Astrocyte of the spinal cord (primary cell): ENCODE results near the gene SWAP70.
A peak's percentile ranks its signal among the peaks of the same experiment; 100 is the strongest.
"Not testable (repeated sequence)": the region's sequence is repeated elsewhere in the genome, so short reads cannot be mapped to it uniquely, and the experiment has no call there.

Experiments
- DNase-seq: peaks from one replicate; pipeline ENCODE4 v3.0.0; 2011; ENCODE audit warnings: low read depth, low spot score
- H3K4me3 ChIP-seq: 2 replicates; pipeline ENCODE4 v1.5.1; 2011; ENCODE audit warnings: low read depth, mild to moderate bottlenecking, low read length, moderate library complexity
- in situ Hi-C: cut with HindIII; loops from 2 replicates; pipeline ENCODE4 v1.10.0; 2017; ENCODE audit warnings: low sequenced_read_pairs
- TF ChIP-seq, protein P1 (sequence below): IDR thresholded peaks from 2 replicates; pipeline ENCODE4 v1.5.1; 2012; ENCODE audit warnings: low read depth, mild to moderate bottlenecking, low read length, inconsistent platforms

The SWAP70 gene

DNA sequence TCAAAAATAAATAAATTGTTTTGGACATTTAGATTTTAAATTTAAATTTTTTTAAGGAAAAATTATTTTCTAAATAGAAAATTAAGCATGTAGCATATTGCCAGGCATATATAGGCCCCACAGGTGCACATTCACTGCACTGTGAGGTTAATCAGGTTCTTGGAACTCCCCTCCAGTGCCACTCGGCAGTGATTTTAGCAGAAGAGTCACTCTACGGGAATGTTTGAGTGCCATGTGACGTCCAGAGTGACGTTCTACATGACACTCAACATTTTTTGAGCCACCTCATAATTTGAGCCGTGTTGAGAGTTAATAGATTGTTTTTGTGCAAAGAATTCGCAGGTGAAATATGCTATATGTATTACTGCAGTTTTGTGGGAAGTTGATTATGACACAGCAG lies 77.4 kb downstream of the SWAP70 start:
- in situ Hi-C loops, result no loop called here
- H3K4me3 ChIP-seq, result no peak overlapping the region
- DNase-seq, result no peak
- TF ChIP-seq, protein P1, sequence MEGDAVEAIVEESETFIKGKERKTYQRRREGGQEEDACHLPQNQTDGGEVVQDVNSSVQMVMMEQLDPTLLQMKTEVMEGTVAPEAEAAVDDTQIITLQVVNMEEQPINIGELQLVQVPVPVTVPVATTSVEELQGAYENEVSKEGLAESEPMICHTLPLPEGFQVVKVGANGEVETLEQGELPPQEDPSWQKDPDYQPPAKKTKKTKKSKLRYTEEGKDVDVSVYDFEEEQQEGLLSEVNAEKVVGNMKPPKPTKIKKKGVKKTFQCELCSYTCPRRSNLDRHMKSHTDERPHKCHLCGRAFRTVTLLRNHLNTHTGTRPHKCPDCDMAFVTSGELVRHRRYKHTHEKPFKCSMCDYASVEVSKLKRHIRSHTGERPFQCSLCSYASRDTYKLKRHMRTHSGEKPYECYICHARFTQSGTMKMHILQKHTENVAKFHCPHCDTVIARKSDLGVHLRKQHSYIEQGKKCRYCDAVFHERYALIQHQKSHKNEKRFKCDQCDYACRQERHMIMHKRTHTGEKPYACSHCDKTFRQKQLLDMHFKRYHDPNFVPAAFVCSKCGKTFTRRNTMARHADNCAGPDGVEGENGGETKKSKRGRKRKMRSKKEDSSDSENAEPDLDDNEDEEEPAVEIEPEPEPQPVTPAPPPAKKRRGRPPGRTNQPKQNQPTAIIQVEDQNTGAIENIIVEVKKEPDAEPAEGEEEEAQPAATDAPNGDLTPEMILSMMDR, result no peak

DNA sequence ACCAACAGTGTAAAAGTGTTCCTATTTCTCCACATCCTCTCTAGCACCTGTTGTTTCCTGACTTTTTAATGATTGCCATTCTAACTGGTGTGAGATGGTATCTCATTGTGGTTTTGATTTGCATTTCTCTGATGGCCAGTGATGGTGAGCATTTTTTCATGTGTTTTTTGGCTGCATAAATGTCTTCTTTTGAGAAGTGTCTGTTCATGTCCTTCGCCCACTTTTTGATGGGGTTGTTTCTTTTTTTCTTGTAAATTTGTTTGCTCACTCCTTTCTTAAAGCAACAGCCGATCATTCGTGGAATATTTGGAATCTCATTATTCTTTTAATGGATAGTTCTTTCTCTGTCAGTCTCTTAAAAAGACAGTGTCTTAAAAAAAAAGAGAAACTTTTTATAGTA lies 79.6 kb downstream of the SWAP70 start:
- DNase-seq, H3K4me3 ChIP-seq, in situ Hi-C loops: not testable (repeated sequence)

DNA sequence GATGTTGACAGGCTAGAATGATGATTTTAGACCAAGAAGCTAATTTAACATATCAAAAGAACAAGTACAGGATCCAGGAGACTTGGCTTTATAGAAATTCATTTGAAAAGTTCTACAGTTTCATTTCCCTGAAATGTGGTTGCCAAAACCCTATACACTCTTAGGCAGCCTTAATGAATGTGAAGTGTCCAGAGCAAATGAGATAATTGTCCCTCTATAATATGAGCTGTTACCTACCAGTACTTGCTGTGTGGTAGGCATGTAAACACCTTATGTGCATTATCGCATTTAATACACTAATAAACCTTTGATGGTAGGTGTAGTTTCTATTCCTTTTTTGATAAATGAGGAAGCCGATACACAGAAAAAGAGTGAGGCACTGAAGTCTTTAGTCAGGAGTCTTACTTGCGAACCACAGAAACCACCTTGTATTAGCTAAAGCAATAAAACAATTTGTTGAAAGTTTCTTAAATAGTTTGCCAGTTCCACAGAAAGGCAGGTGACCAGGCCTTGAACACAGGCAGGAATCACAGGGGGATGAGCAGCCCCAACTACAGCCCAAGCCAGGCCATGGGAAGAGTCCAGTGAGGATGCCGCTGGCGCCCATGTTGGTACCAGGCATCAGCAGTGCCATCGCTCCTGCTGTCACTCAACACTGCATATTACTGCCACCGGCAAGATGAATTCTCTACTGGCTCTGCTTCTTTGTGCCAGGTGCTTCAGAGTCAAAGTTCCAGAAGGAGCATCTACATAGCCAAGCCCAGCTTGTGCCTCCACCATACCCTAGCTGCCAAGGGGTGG lies 81.7 kb downstream of the SWAP70 start:
- H3K4me3 ChIP-seq, result no peak overlapping the region
- DNase-seq, result no peak
- TF ChIP-seq, protein P1, result no peak
- in situ Hi-C loops, result no loop called here

DNA sequence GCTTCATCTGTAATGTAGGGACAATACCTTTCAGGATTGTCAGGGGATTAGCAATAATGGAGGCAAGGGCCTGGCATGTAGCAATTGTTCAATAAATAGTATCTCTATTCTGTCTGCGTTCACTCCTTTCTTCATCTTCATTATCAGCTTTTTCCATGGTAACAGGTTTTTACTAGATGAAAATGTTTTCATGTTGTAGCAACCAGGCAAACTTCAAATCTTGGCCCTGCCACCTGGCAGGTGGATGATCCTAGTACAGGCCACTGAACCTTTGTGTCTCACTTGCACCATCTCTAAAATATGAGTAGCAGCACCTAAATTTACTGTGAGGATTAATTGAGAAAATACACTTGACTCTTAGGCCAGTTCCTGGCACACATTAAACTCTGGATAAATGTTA lies 83.4 kb downstream of the SWAP70 start:
- in situ Hi-C loops, result no loop called here
- no peak for DNase-seq
- no peak overlapping the region for H3K4me3 ChIP-seq
- TF ChIP-seq, protein P1, result no peak

DNA sequence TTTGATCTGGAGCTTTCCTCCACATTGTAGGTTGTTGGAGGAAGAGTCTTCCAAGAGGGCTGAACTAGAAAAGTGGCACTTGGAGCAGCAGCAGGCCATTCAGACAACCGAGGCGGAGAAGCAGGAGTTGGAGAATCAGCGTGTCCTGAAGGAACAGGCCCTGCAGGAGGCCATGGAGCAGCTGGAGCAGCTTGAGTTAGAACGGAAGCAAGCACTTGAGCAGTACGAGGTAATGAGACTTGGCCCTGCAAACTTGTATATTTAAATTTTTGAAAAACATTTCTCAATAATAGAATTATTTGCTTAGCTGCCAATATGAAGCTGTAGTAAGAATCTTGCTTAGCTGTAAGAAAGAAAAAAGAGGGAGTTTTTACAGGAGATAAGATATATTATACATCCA lies 84.0 kb downstream of the SWAP70 start:
- in situ Hi-C loops, result no loop called here
- no peak overlapping the region for H3K4me3 ChIP-seq

DNA sequence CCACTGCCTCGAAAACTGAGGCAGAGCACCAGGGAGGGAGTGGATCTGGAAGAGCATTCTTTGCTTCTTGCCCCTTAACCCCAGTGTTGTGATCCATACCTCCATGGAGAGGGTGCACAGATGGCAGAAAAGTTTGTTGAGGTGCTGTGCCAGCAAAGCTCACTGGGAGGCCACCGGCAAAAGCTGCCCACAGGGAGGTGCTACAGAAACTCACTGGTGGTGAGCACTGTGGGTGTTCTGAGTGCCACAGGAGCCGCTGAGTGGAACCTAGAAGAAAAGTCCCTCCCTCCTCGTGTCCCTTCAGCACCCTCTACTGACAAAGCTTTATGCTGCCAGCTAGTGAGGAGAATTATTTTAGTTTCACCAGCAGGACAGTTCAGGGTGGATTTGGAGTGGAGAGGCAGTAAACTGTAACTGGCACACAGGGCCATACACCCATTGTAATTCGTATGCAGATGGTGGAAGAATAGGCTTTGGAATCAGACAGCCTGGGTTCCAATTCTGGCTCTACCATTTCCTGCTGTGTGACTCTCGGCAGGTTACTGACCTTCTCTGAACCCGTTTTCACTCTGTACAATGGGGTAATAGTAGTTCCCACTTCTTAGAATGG lies 84.6 kb downstream of the SWAP70 start:
- TF ChIP-seq, protein P1, result peak; percentile 77
- in situ Hi-C loops, result no loop called here
- H3K4me3 ChIP-seq, result no peak overlapping the region
- DNase-seq, result peak; percentile 81

More for the DNA sequence above, 84.0 kb downstream of the SWAP70 start:
- no peak for DNase-seq
- TF ChIP-seq, protein P1, result no peak

DNA sequence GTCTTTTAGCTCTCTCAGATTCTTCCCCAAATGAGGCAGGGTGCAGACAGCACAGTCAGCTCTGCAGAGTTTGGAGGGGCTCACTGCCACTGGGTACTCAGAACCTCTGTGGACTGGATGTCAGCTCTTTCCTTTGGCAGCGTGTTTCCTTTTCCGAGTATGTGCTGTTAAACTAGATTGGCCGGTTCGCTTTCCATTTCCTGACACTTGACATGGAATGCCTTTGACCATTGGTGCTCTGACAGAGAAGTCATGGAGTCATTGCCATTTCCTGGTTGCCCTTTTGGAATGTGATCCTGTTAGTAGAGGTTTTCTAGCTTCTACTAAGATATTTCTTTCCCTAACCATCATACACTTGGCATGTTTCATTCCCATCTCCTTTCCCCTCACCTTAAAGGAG lies 86.7 kb downstream of the SWAP70 start:
- no peak for DNase-seq
- in situ Hi-C loops, result no loop called here
- H3K4me3 ChIP-seq, result no peak overlapping the region
- TF ChIP-seq, protein P1, result no peak
